OCI-LY7 (cell line): ENCODE measurements around the gene PDS5A. TPM values are rescaled to one million over a fixed set of nuclear protein-coding genes. Genes with fewer than 3 reads are reported as not detected.
"Not testable (repeated sequence)": the region's sequence is repeated elsewhere in the genome, so short reads cannot be mapped to it uniquely, and the experiment has no call there.

ENCODE experiments used
- BruUV-seq: library from RNA; stranded (reverse); fragments of 400-500 nt; replicated peaks from 2 replicates; lab custom pipeline; 2021; lab: Mats Ljungman, UMichigan
- CTCF ChIA-PET: fragments of 300-600 bp; sonication (Branson Sonifier 250); formaldehyde crosslinking; loops from one replicate; lab custom pipeline; 2022; ENCODE audit warnings: antibody characterized with exemption; ENCODE audit not compliant: unreplicated experiment; lab: Charles Lee
- POLR2A ChIA-PET: fragments of 300-600 bp; sonication (Branson Sonifier 250); formaldehyde crosslinking; loops from one replicate; lab custom pipeline; 2022; ENCODE audit warnings: antibody characterized with exemption; lab: Charles Lee
- DNase-seq: peaks from one replicate; pipeline ENCODE4 v3.0.0-alpha.2; 2015; ENCODE audit warnings: low spot score
- H2AFZ ChIP-seq: fragments of 200-600 bp; sonication (generic), shearing (Covaris generic); 2 replicates; pipeline ENCODE4 v1.6.1; 2014; ENCODE audit warnings: mild to moderate bottlenecking, antibody characterized with exemption, low read length, moderate library complexity
- H3K27ac ChIP-seq: fragments of 200-600 bp; sonication (generic); 2 replicates; pipeline ENCODE4 v1.5.1; 2014; ENCODE audit warnings: mixed run types, low read depth, mild to moderate bottlenecking, moderate library complexity, low read length, inconsistent platforms; ENCODE audit not compliant: poor library complexity, severe bottlenecking
- H3K36me3 ChIP-seq: fragments of 200-600 bp; sonication (generic); 2 replicates; pipeline ENCODE4 v1.6.1; 2014; ENCODE audit warnings: mild to moderate bottlenecking, antibody characterized with exemption, low read length, moderate library complexity, mixed read lengths; ENCODE audit not compliant: insufficient read depth
- H3K4me1 ChIP-seq: fragments of 200-600 bp; sonication (generic); 2 replicates; pipeline ENCODE4 v1.5.1; 2014; ENCODE audit warnings: mild to moderate bottlenecking, low read length; ENCODE audit not compliant: insufficient read depth, poor library complexity, severe bottlenecking
- H3K4me2 ChIP-seq: fragments of 200-600 bp; sonication (generic); 2 replicates; pipeline ENCODE4 v1.6.1; 2014; ENCODE audit warnings: mild to moderate bottlenecking, low read length
- H3K4me3 ChIP-seq: fragments of 200-600 bp; sonication (generic); 2 replicates; pipeline ENCODE4 v1.5.1; 2014; ENCODE audit warnings: mild to moderate bottlenecking, low read depth, low read length; ENCODE audit not compliant: poor library complexity, severe bottlenecking
- H3K79me2 ChIP-seq: fragments of 200-600 bp; sonication (generic); 2 replicates; pipeline ENCODE4 v1.6.1; 2016; ENCODE audit warnings: low read depth, mild to moderate bottlenecking, low read length, moderate library complexity, mixed read lengths; ENCODE audit not compliant: insufficient read depth
- H3K9me2 ChIP-seq: fragments of 200-600 bp; sonication (generic); 2 replicates; pipeline ENCODE4 v1.6.1; 2016; ENCODE audit warnings: mild to moderate bottlenecking, low read length, mixed read lengths; ENCODE audit not compliant: insufficient read depth
- H3K9me3 ChIP-seq: fragments of 200-600 bp; sonication (generic); 2 replicates; pipeline ENCODE4 v1.6.1; 2014; ENCODE audit warnings: mild to moderate bottlenecking, mixed run types, low read length, mixed read lengths
- H4K20me1 ChIP-seq: fragments of 200-600 bp; sonication (generic); 2 replicates; pipeline ENCODE4 v1.6.1; 2014; ENCODE audit warnings: mild to moderate bottlenecking, antibody characterized with exemption, low read length, moderate library complexity, mixed read lengths; ENCODE audit not compliant: insufficient read depth
- EZH2phosphoT487 ChIP-seq: fragments of 200-600 bp; sonication (generic); IDR thresholded peaks from 2 replicates; pipeline ENCODE4 v1.6.1; 2018; ENCODE audit warnings: low read depth, borderline replicate concordance, mild to moderate bottlenecking, mixed run types, antibody characterized with exemption, low read length, moderate library complexity, mixed read lengths
- intact Hi-C: fragments of 100-400 bp; cut with micrococcal nuclease; formaldehyde crosslinking; loops from one replicate; pipeline ENCODE4 v1.10.0; 2022; ENCODE audit not compliant: unreplicated experiment
- small RNA-seq: library from RNA; depleted of rRNA; stranded (forward); fragments of <200 nt; gene quantifications from one replicate; pipeline ENCODE3, GENCODE V24; 2014
- total RNA-seq, 2 experiments: library from RNA; depleted of rRNA in 1 of 2; stranded (reverse); fragments of >200 nt in 1 of 2; shearing (Covaris generic) in 1 of 2; gene quantifications; 2 replicates each; pipeline ENCODE4 v1.2.3, GENCODE V29; 2014 to 2022
- TF ChIP-seq, protein P1 (sequence below): fragments of 200-600 bp; sonication (generic); conservative IDR thresholded peaks from 2 replicates; pipeline ENCODE4 v1.5.1; 2014; ENCODE audit warnings: mild to moderate bottlenecking, antibody characterized with exemption, low read length, moderate library complexity, mixed read lengths

The PDS5A gene
- total RNA-seq, 2 experiments from 2014 or later, result 69.5 to 114 TPM

GRCh38 chr4:39785083-39785482 is 192.6 kb downstream of the PDS5A start:
- no peak for DNase-seq
- no peaks in the 10 kb centered on the region for H4K20me1 ChIP-seq
- no peaks in the 10 kb centered on the region for H3K9me2 ChIP-seq
- intact Hi-C loops, result loop anchor here (5.0 kb wide), 1 partner anchor 88 kb away; the partner anchor contains the start of gene UBE2K
- ChIA-PET CTCF (no interaction called here), POLR2A (no interaction called here)
- no peak overlapping the region for H3K4me3 ChIP-seq
- no peak overlapping the region for H2AFZ ChIP-seq
- TF ChIP-seq EZH2phosphoT487, result no peak
- TF ChIP-seq, protein P1, sequence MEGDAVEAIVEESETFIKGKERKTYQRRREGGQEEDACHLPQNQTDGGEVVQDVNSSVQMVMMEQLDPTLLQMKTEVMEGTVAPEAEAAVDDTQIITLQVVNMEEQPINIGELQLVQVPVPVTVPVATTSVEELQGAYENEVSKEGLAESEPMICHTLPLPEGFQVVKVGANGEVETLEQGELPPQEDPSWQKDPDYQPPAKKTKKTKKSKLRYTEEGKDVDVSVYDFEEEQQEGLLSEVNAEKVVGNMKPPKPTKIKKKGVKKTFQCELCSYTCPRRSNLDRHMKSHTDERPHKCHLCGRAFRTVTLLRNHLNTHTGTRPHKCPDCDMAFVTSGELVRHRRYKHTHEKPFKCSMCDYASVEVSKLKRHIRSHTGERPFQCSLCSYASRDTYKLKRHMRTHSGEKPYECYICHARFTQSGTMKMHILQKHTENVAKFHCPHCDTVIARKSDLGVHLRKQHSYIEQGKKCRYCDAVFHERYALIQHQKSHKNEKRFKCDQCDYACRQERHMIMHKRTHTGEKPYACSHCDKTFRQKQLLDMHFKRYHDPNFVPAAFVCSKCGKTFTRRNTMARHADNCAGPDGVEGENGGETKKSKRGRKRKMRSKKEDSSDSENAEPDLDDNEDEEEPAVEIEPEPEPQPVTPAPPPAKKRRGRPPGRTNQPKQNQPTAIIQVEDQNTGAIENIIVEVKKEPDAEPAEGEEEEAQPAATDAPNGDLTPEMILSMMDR, result no peak
- no peak overlapping the region for H3K27ac ChIP-seq
- no peaks in the 10 kb centered on the region for H3K9me3 ChIP-seq
- H3K4me2 ChIP-seq, result no peak overlapping the region
- BruUV-seq, result no TSS peak
- H3K79me2 ChIP-seq, result no peaks in the 10 kb centered on the region
- H3K36me3 ChIP-seq, result peaks cover 13% of the 10 kb centered on the region
- no peaks in the 10 kb centered on the region for H3K4me1 ChIP-seq

DNA sequence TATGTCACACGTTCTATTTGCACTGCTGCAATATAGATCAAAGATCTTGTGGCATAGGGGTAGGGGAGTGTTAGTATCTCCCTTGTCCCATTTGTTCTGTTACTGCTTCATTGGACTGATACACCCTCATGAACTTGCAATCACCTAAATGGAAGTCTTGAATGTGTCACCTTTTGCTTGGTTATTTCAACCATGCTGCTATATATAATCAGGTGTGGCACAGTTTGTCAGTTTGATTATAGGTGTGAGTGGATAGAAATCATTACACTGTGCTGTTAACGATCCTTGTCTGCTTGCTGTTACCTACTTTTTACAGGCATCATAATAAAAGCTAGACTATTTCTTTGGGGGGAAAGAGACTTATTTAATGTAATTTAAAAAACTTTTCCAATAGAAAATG is 195.7 kb downstream of the PDS5A start:
- H3K9me3 ChIP-seq, H3K27ac ChIP-seq, H3K4me1 ChIP-seq, H4K20me1 ChIP-seq, H2AFZ ChIP-seq, BruUV-seq, CTCF ChIA-PET, DNase-seq, intact Hi-C loops, H3K79me2 ChIP-seq, H3K4me3 ChIP-seq, H3K9me2 ChIP-seq, H3K4me2 ChIP-seq: not testable (repeated sequence)
- POLR2A ChIA-PET, result interaction anchor here (0.6 kb wide), 2 partner anchors 14 to 68 kb away, joined by 4 to 5 read pairs; no protein-coding TSS in a partner anchor
- peaks cover 44% of the 10 kb centered on the region for H3K36me3 ChIP-seq

Small RNA genes within 50 kb of the gene (small RNA-seq; reads per million reads assigned to genes)
- gene RNA5SP159, result not detected

Other genes starting within 250 kb of the PDS5A start
- 11.4 and 12.5 TPM in 2 replicates for gene N4BP2, start 78.9 kb upstream of the PDS5A start, total RNA-seq (2014; rRNA removed; shearing (Covaris generic))
- gene N4BP2, start 78.9 kb upstream of the PDS5A start, total RNA-seq (2022), result 17.8 and 21.5 TPM in 2 replicates
- gene RHOH, start 219.1 kb upstream of the PDS5A start, total RNA-seq (2014; rRNA removed; shearing (Covaris generic)), result 35.5 and 38.2 TPM in 2 replicates
- 83.2 and 87.4 TPM in 2 replicates for gene RHOH, start 219.1 kb upstream of the PDS5A start, total RNA-seq (2022)